Activated B cell treated with CpG ODN at 0.5 μM for 24 hours (primary cell): ENCODE data around the gene NUDT5. TPM values are rescaled to one million over a fixed set of nuclear protein-coding genes. Genes with fewer than 3 reads are reported as not detected.
"Not testable (repeated sequence)": the region's sequence is repeated elsewhere in the genome, so short reads cannot be mapped to it uniquely, and the experiment has no call there.

Experiments
- ATAC-seq: fragments of 200-7000 bp; cut with Tn5 transposase; one replicate; pipeline ENCODE4 v1.10.0; 2021; ENCODE audit warnings: low read depth, mild to moderate bottlenecking, moderate library complexity
- CTCF ChIA-PET: fragments of 350-600 bp; sonication (Branson Sonifier 250); formaldehyde crosslinking; loops from one replicate; lab custom pipeline; 2021; ENCODE audit warnings: antibody characterized with exemption; lab: Charles Lee
- POLR2A ChIA-PET: fragments of 350-600 bp; sonication (Branson Sonifier 250); formaldehyde crosslinking; loops from one replicate; lab custom pipeline; 2021; ENCODE audit warnings: antibody characterized with exemption; lab: Charles Lee
- DNase-seq: peaks from one replicate; pipeline ENCODE4 v3.0.0; 2022
- H3K27ac Mint-ChIP-seq: one replicate; pipeline ENCODE4 v1.8.0; 2020; ENCODE audit warnings: mixed read lengths
- H3K27me3 Mint-ChIP-seq: one replicate; pipeline ENCODE4 v1.8.0; 2021; ENCODE audit warnings: mixed read lengths
- H3K36me3 Mint-ChIP-seq: one replicate; pipeline ENCODE4 v1.8.0; 2021; ENCODE audit warnings: low read depth, mixed read lengths
- H3K4me1 Mint-ChIP-seq: one replicate; pipeline ENCODE4 v1.8.0; 2021; ENCODE audit warnings: mixed read lengths
- H3K4me3 Mint-ChIP-seq: one replicate; pipeline ENCODE4 v1.8.0; 2020; ENCODE audit warnings: mild to moderate bottlenecking, mixed read lengths
- H3K9me3 Mint-ChIP-seq: one replicate; pipeline ENCODE4 v1.8.0; 2020; ENCODE audit warnings: mixed read lengths
- CTCF ChIP-seq: fragments of 200-600 bp; IDR thresholded peaks from one replicate; pipeline ENCODE4 v1.8.0; 2022; ENCODE audit warnings: antibody characterized with exemption, mild to moderate bottlenecking
- intact Hi-C: fragments of 100-400 bp; cut with micrococcal nuclease; formaldehyde crosslinking; loops from one replicate; pipeline ENCODE4 v1.15.1; 2024
- total RNA-seq: library from RNA; stranded (reverse); gene quantifications from 2 replicates; pipeline ENCODE4 v1.2.3, GENCODE V29; 2022

NUDT5 gene
- total RNA-seq, 1 donor from 2014 or later = 53.2 TPM

GRCh38 chr10:12177642-12178041 lies 18.0 kb downstream of the NUDT5 start:
- ChIA-PET CTCF (no interaction called here), POLR2A (interaction anchor here (0.6 kb wide), 2 partner anchors 49 to 248 kb away, joined by 3 to 4 read pairs; no protein-coding TSS in a partner anchor)
- Mint-ChIP-seq H3K4me3 (no peak overlapping the region), H3K4me1 (peaks cover 4% of the 10 kb centered on the region), H3K36me3 (peaks cover 59% of the 10 kb centered on the region), H3K27me3 (no peaks in the 10 kb centered on the region), H3K9me3 (no peaks in the 10 kb centered on the region), H3K27ac (no peak overlapping the region)
- ATAC-seq = no peak
- DNase-seq = no peak
- intact Hi-C loops = no loop called here
- TF ChIP-seq CTCF = no peak

- H3K9me3 Mint-ChIP-seq, POLR2A ChIA-PET, H3K4me1 Mint-ChIP-seq, intact Hi-C loops, CTCF ChIA-PET, H3K27me3 Mint-ChIP-seq, DNase-seq, ATAC-seq, H3K4me3 Mint-ChIP-seq, H3K27ac Mint-ChIP-seq: not testable (repeated sequence)
- peaks cover 76% of the 10 kb centered on the region for H3K36me3 Mint-ChIP-seq
Observed at GRCh38 chr10:12171512-12171911, 24.2 kb downstream of the NUDT5 start.

GRCh38 chr10:12165999-12166775 lies 29.5 kb downstream of the NUDT5 start:
- H3K4me1 Mint-ChIP-seq = no peaks in the 10 kb centered on the region
- TF ChIP-seq CTCF = no peak
- intact Hi-C loops = no loop called here
- POLR2A ChIA-PET = no interaction called here
- DNase-seq = no peak
- H3K4me3 Mint-ChIP-seq = no peak overlapping the region
- ATAC-seq = no peak
- peaks cover 83% of the 10 kb centered on the region for H3K36me3 Mint-ChIP-seq
- H3K27ac Mint-ChIP-seq = no peak overlapping the region
- no peaks in the 10 kb centered on the region for H3K9me3 Mint-ChIP-seq
- CTCF ChIA-PET = no interaction called here
- H3K27me3 Mint-ChIP-seq = no peaks in the 10 kb centered on the region

- POLR2A ChIA-PET = no interaction called here
- peak overlapping the region; percentile 68 for H3K27ac Mint-ChIP-seq
- H3K4me1 Mint-ChIP-seq = no peaks in the 10 kb centered on the region
- H3K27me3 Mint-ChIP-seq = no peaks in the 10 kb centered on the region
- no peak for ATAC-seq
- H3K9me3 Mint-ChIP-seq = no peaks in the 10 kb centered on the region
- TF ChIP-seq CTCF = no peak
- intact Hi-C loops = no loop called here
- no peak overlapping the region for H3K4me3 Mint-ChIP-seq
- peaks cover 80% of the 10 kb centered on the region for H3K36me3 Mint-ChIP-seq
- DNase-seq = no peak
- CTCF ChIA-PET = no interaction called here
Observed at GRCh38 chr10:12165036-12165435, 30.7 kb downstream of the NUDT5 start.

- intact Hi-C loops = no loop called here
- H3K4me3 Mint-ChIP-seq = no peak overlapping the region
- no peak overlapping the region for H3K27ac Mint-ChIP-seq
- POLR2A ChIA-PET = no interaction called here
- DNase-seq = no peak
- no peak for ATAC-seq
- TF ChIP-seq CTCF = no peak
- CTCF ChIA-PET = no interaction called here
- H3K4me1 Mint-ChIP-seq = no peaks in the 10 kb centered on the region
- no peaks in the 10 kb centered on the region for H3K9me3 Mint-ChIP-seq
- peaks cover 75% of the 10 kb centered on the region for H3K36me3 Mint-ChIP-seq
- no peaks in the 10 kb centered on the region for H3K27me3 Mint-ChIP-seq
Observed at GRCh38 chr10:12164085-12164484, 31.6 kb downstream of the NUDT5 start.
